Osteoblast (primary cell): Measurements from ENCODE around the gene KAT6B. TPM values are rescaled to one million over a fixed set of nuclear protein-coding genes. Genes with fewer than 3 reads are reported as not detected.

Experiments
- DNase-seq: peaks from one replicate; pipeline ENCODE4 v3.0.0; 2011; ENCODE audit warnings: low spot score, mixed read lengths; ENCODE audit not compliant: insufficient read length; ENCODE audit errors: missing footprints
- H2AFZ ChIP-seq: 2 replicates; pipeline ENCODE4 v1.6.0; 2011; ENCODE audit warnings: mild to moderate bottlenecking, low read length
- H3K27ac ChIP-seq: 2 replicates; pipeline ENCODE4 v1.5.1; 2011; ENCODE audit warnings: mild to moderate bottlenecking, low read depth, low read length, moderate library complexity
- H3K27me3 ChIP-seq: 2 replicates; pipeline ENCODE4 v1.6.0; 2012; ENCODE audit warnings: mild to moderate bottlenecking, control low read depth, inconsistent platforms, low read length, moderate library complexity; ENCODE audit not compliant: insufficient read depth
- H3K36me3 ChIP-seq: 2 replicates; pipeline ENCODE4 v1.5.1; 2011; ENCODE audit warnings: mild to moderate bottlenecking, low read length, control low read depth, moderate library complexity; ENCODE audit not compliant: insufficient read depth
- H3K4me1 ChIP-seq: 2 replicates; pipeline ENCODE4 v1.5.1; 2011; ENCODE audit warnings: mild to moderate bottlenecking, low read length, control low read depth, moderate library complexity; ENCODE audit not compliant: insufficient read depth
- H3K4me2 ChIP-seq: 2 replicates; pipeline ENCODE4 v1.6.0; 2011; ENCODE audit warnings: mild to moderate bottlenecking, low read length; ENCODE audit not compliant: insufficient read depth
- H3K4me3 ChIP-seq: fragments of 200-600 bp; sonication (generic); 3 replicates; pipeline ENCODE4 v1.5.1; 2012; ENCODE audit warnings: mild to moderate bottlenecking, low read length, inconsistent platforms; ENCODE audit not compliant: insufficient read depth
- H3K79me2 ChIP-seq: 2 replicates; pipeline ENCODE4 v1.6.0; 2012; ENCODE audit warnings: mild to moderate bottlenecking, low read length, control low read depth, inconsistent platforms; ENCODE audit not compliant: insufficient read depth
- H3K9me3 ChIP-seq: 2 replicates; pipeline ENCODE4 v1.5.1; 2011; ENCODE audit warnings: low read depth, low read length, control low read depth
- H4K20me1 ChIP-seq: 2 replicates; pipeline ENCODE4 v1.6.0; 2012; ENCODE audit warnings: mild to moderate bottlenecking, low read length, control low read depth; ENCODE audit not compliant: insufficient read depth
- total RNA-seq: library from RNA; depleted of rRNA; stranded (reverse); fragments of >200 nt; gene quantifications from 2 replicates; pipeline ENCODE4 v1.2.3, GENCODE V29; 2012
- TF ChIP-seq, protein P1 (sequence below): IDR thresholded peaks from 2 replicates; pipeline ENCODE4 v1.5.1; 2011; ENCODE audit warnings: mild to moderate bottlenecking, low read depth, low read length, moderate library complexity; ENCODE audit errors: extremely low read depth

The KAT6B gene
- total RNA-seq, 1 donor: 24.6 TPM

DNA sequence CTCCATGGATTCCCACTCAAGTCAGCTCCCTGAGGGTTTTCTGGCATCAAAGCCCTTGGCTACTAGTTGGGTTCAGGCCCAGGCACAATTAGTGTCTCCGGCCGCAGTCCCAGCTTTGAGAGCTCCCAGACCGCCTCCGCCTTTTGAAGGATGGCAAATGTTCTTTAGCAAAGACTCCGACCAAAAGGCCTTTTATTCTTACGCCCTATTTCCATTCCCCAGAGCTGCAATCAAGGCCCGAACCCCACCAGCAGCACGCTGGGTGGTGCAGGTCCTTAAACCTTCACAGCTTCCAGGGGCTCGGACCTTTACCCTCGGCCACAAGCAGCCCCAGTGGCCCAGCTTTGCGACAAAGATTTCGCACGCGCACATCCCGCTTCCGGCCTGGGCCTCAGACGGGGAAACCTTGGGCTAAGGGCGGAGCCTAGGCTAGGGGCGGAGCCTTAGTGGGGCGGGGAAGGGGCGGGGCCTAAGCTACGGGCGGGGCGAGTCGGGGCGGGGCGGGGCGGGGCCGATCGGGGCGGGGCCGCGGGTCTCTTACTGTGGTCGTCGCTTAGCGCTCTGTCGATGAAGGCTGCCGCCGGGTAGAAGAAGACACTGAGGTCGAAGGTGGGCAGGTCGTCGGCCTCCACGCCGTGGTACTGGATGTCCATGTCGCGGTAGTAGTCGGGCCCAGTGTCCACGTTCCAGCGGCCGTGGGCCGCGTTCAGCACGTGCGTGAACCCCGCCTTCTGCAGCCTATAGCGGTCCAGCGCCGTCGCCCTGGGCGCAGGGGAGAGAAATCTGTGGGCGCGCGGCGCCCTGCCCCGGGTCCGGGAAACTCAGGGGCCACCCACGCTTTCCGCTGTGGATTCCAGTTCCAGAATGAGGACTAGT, 217.1 kb downstream of the KAT6B start:
- Histone ChIP-seq H3K27ac (no peak overlapping the region), H3K9me3 (no peaks in the 10 kb centered on the region), H3K4me3 (no peak overlapping the region), H4K20me1 (no peaks in the 10 kb centered on the region), H3K36me3 (no peaks in the 10 kb centered on the region), H3K79me2 (no peaks in the 10 kb centered on the region), H3K4me1 (no peaks in the 10 kb centered on the region), H2AFZ (no peak overlapping the region), H3K27me3 (no peaks in the 10 kb centered on the region), H3K4me2 (no peak overlapping the region)
- TF ChIP-seq, protein P1, sequence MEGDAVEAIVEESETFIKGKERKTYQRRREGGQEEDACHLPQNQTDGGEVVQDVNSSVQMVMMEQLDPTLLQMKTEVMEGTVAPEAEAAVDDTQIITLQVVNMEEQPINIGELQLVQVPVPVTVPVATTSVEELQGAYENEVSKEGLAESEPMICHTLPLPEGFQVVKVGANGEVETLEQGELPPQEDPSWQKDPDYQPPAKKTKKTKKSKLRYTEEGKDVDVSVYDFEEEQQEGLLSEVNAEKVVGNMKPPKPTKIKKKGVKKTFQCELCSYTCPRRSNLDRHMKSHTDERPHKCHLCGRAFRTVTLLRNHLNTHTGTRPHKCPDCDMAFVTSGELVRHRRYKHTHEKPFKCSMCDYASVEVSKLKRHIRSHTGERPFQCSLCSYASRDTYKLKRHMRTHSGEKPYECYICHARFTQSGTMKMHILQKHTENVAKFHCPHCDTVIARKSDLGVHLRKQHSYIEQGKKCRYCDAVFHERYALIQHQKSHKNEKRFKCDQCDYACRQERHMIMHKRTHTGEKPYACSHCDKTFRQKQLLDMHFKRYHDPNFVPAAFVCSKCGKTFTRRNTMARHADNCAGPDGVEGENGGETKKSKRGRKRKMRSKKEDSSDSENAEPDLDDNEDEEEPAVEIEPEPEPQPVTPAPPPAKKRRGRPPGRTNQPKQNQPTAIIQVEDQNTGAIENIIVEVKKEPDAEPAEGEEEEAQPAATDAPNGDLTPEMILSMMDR: no peak
- no peak for DNase-seq

DNA sequence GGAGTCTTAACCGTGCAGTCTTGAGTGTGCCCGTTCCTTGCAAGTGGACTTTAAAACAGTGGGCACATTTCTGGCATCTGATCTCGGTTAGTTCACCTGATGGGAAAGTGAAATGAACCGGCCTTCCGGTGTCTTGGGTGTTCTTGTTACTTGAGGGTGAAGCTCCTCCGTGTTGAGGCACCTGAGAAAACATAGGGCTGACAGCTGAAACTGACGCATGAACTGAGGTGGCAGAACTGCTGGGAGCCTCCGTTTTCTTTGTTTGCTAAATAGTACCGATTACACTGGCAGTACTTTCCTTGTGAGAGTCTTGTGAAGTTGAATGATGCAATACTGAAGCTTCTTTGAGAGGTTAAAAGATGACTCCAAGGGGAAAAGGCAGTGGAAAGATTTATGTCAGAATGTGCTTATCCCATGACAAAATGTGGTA, 222.3 kb downstream of the KAT6B start:
- H3K4me3 ChIP-seq: no peak overlapping the region
- no peaks in the 10 kb centered on the region for H4K20me1 ChIP-seq
- no peak overlapping the region for H3K4me2 ChIP-seq
- no peak overlapping the region for H2AFZ ChIP-seq
- H3K27ac ChIP-seq: no peak overlapping the region
- H3K9me3 ChIP-seq: no peaks in the 10 kb centered on the region
- no peaks in the 10 kb centered on the region for H3K79me2 ChIP-seq
- no peaks in the 10 kb centered on the region for H3K4me1 ChIP-seq
- TF ChIP-seq, protein P1: no peak
- no peaks in the 10 kb centered on the region for H3K36me3 ChIP-seq
- H3K27me3 ChIP-seq: no peaks in the 10 kb centered on the region
- no peak for DNase-seq

DNA sequence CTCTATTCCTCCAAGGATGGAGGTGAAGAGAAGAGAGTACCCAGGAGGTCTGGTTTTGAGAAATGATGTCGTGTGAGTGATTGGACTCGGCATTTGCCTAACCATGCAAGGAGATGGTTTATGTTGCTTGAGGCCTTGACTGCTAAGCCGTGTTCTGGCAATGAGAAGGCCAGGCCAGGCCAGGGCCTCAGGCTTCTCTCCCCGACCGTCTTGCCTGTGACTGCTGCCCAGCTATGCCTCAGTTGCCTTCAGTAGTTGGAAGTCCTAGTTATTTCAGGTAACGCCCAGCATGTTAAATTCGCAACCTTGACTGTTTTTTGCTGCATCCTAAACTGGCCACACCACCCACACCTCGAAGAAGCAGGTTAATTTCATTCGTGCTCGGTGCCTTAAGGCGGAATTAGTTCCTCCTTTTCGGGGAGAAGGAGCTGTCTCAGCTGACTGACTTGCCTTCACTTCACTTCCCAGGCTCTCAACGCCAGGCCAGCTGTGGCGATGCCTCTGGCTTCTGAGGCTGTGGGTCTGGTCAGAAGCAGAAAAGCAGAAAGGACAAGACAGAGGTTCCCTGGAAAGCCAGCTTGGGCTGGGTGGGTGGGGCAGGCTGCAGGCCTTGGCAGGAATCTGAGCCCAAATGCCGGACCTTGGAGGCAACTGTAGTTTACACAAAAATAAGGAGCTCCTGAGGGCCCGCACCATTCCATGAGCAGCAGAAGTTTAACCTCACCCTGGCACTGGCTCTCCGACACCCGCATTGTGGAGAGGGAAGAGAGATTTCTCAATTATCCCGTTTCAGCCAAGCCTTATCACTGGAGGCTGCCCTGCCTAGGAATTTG, 223.1 kb downstream of the KAT6B start:
- H3K27me3 ChIP-seq: no peaks in the 10 kb centered on the region
- no peak for DNase-seq
- no peak overlapping the region for H3K4me3 ChIP-seq
- no peaks in the 10 kb centered on the region for H4K20me1 ChIP-seq
- TF ChIP-seq, protein P1: no peak
- no peaks in the 10 kb centered on the region for H3K4me1 ChIP-seq
- no peaks in the 10 kb centered on the region for H3K79me2 ChIP-seq
- no peaks in the 10 kb centered on the region for H3K36me3 ChIP-seq
- no peak overlapping the region for H3K4me2 ChIP-seq
- H3K27ac ChIP-seq: no peak overlapping the region
- H2AFZ ChIP-seq: no peak overlapping the region
- no peaks in the 10 kb centered on the region for H3K9me3 ChIP-seq
